Mesenchymal stem cell (in vitro differentiated cells and primary cell): Measurements from ENCODE around the gene PPY.

ENCODE experiments used
- DNase-seq: peaks from one replicate; pipeline ENCODE4 v3.0.0-alpha.2; 2013
- H2AFZ ChIP-seq: one replicate; pipeline ENCODE4 v1.6.1; 2013; ENCODE audit warnings: low read depth, mild to moderate bottlenecking, control low read depth, inconsistent platforms, low read length, moderate library complexity
- H2AK5ac ChIP-seq: 2 replicates; pipeline ENCODE4 v1.6.1; 2013; ENCODE audit warnings: low read length, moderate library complexity, mild to moderate bottlenecking, inconsistent platforms; ENCODE audit not compliant: severe bottlenecking
- H2BK120ac ChIP-seq: one replicate; pipeline ENCODE4 v1.6.1; 2013; ENCODE audit warnings: low read depth, mild to moderate bottlenecking, inconsistent platforms, low read length, moderate library complexity
- H2BK12ac ChIP-seq, 2 experiments: one replicate each; pipeline ENCODE4 v1.6.1; 2013; ENCODE audit warnings: inconsistent platforms in 2 of 2, low read length in 2 of 2, mild to moderate bottlenecking in 2 of 2, moderate library complexity in 2 of 2, control low read depth in 1 of 2
- H2BK15ac ChIP-seq: one replicate; pipeline ENCODE4 v1.6.1; 2013; ENCODE audit warnings: mild to moderate bottlenecking, low read depth, inconsistent platforms; ENCODE audit not compliant: poor library complexity, severe bottlenecking
- H2BK5ac ChIP-seq: 2 replicates; pipeline ENCODE4 v1.6.1; 2013; ENCODE audit warnings: low read depth, mild to moderate bottlenecking, low read length, control low read depth, inconsistent platforms; ENCODE audit not compliant: poor library complexity, severe bottlenecking
- H3K14ac ChIP-seq, 2 experiments: one replicate each; pipeline ENCODE4 v1.6.1; 2013; ENCODE audit warnings: inconsistent platforms in 2 of 2, low read length in 2 of 2, control low read depth in 1 of 2, mild to moderate bottlenecking in 1 of 2, moderate library complexity in 1 of 2
- H3K18ac ChIP-seq, 2 experiments: one replicate each; pipeline ENCODE4 v1.6.1; 2013; ENCODE audit warnings: inconsistent platforms in 2 of 2, low read length in 2 of 2, control low read depth in 1 of 2, low read depth in 1 of 2, mild to moderate bottlenecking in 1 of 2
- H3K23ac ChIP-seq, 2 experiments: one replicate each; pipeline ENCODE4 v1.6.1; 2013; ENCODE audit warnings: inconsistent platforms in 2 of 2, low read length in 2 of 2, mild to moderate bottlenecking in 2 of 2, moderate library complexity in 2 of 2, control low read depth in 1 of 2
- H3K27ac ChIP-seq: 2 replicates; pipeline ENCODE4 v1.5.1; 2013; ENCODE audit warnings: mild to moderate bottlenecking, moderate library complexity, low read length, control low read depth, inconsistent platforms; ENCODE audit not compliant: poor library complexity, severe bottlenecking
- H3K27me3 ChIP-seq, 2 experiments: 2 replicates each; pipeline versions ENCODE4 v1.6.1 to v1.7.0; 2013; ENCODE audit warnings: low read length in 2 of 2, mild to moderate bottlenecking in 2 of 2, moderate library complexity in 2 of 2, control low read depth in 1 of 2, inconsistent platforms in 1 of 2; ENCODE audit not compliant: control insufficient read depth in 1 of 2, insufficient read depth in 1 of 2
- H3K36me3 ChIP-seq, 2 experiments: 2 replicates each; pipeline versions ENCODE4 v1.6.1 to v1.7.0; 2013; ENCODE audit warnings: low read length in 2 of 2, control low read depth in 1 of 2, inconsistent platforms in 1 of 2, low read depth in 1 of 2, mild to moderate bottlenecking in 1 of 2; ENCODE audit not compliant: insufficient read depth in 2 of 2, control insufficient read depth in 1 of 2
- H3K4ac ChIP-seq, 2 experiments: one replicate each; pipeline ENCODE4 v1.6.1; 2013; ENCODE audit warnings: inconsistent platforms in 2 of 2, low read length in 2 of 2, mild to moderate bottlenecking in 2 of 2, moderate library complexity in 2 of 2, control low read depth in 1 of 2, low read depth in 1 of 2
- H3K4me1 ChIP-seq: 2 replicates; pipeline ENCODE4 v1.6.1; 2013; ENCODE audit warnings: low read depth, low read length, control low read depth; ENCODE audit not compliant: control insufficient read depth, insufficient read depth
- H3K4me2 ChIP-seq: 2 replicates; pipeline ENCODE4 v1.6.1; 2013; ENCODE audit warnings: low read length, mild to moderate bottlenecking, inconsistent platforms; ENCODE audit not compliant: poor library complexity, severe bottlenecking
- H3K4me3 ChIP-seq, 2 experiments: 2 replicates each; pipeline versions ENCODE4 v1.5.1 to v1.7.0; 2013; ENCODE audit warnings: low read length in 2 of 2, mild to moderate bottlenecking in 2 of 2, control low read depth in 1 of 2, low read depth in 1 of 2; ENCODE audit not compliant: insufficient read depth in 1 of 2
- H3K79me1 ChIP-seq: replicated peaks from 2 replicates; pipeline ENCODE4 v1.6.1; 2013; ENCODE audit warnings: mild to moderate bottlenecking, control low read depth, low read length, inconsistent platforms; ENCODE audit not compliant: poor library complexity, severe bottlenecking
- H3K9ac ChIP-seq: 2 replicates; pipeline ENCODE4 v1.7.0; 2013; ENCODE audit warnings: mild to moderate bottlenecking, low read length, moderate library complexity
- H3K9me3 ChIP-seq: 2 replicates; pipeline ENCODE4 v1.7.0; 2013; ENCODE audit warnings: mild to moderate bottlenecking, low read length; ENCODE audit not compliant: control insufficient read depth
- H4K8ac ChIP-seq: one replicate; pipeline ENCODE4 v1.6.1; 2013; ENCODE audit warnings: inconsistent platforms, mild to moderate bottlenecking, low read length, moderate library complexity
- H4K91ac ChIP-seq: one replicate; pipeline ENCODE4 v1.6.1; 2013; ENCODE audit warnings: mild to moderate bottlenecking, low read length, inconsistent platforms
- WGBS: methylation state at CpG from one replicate; pipeline ENCODE4 v1.1.7; 2013; ENCODE audit warnings: mixed read lengths; 5-methylcytosine and 5-hydroxymethylcytosine counted together

PPY gene

DNA sequence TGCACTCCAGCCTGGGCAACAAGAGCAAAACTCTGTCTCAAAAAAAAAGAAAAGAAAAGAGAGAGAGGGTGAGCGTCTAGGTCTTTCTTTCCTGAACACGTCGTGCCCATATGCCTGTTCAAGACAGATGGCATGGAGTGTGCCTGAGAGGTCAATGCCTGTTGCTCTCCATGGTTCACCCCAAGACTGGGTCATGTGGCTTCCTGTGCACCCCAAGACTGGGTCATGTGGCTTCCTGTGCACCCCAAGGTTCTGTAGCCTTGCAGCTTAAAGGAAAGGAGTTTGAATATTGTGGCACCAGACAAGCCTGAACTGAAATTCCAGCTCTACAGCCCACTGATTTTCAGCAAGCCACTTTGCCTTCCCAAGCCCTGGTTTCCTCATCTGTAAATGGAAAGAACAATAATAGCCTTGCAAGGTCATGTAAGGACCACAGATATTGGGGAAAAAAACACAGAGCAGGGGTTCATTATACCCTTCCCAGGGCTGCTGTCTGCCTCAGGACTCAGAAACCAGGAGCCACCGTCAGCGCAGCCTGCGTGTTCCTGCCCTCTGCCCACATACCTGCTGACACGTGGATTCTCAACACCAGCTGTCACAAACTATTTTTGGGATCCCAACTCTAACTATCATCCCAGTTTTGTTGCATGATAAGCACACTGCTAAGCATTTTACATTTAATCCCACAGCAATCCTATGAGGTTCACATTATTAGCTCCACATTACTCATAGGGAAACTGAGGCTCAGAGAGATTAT lies 44.1 kb upstream of the PPY start:
- Histone ChIP-seq H3K4ac (no peak overlapping the region), H3K36me3 (no peaks in the 10 kb centered on the region), H4K8ac (no peak overlapping the region), H3K4me1 (peaks cover 12% of the 10 kb centered on the region), H3K27me3 (peaks cover 38 to 43% of the 10 kb centered on the region in 2 experiments), H3K9me3 (no peaks in the 10 kb centered on the region), H3K27ac (no peak overlapping the region), H2AFZ (no peak overlapping the region), H3K4me3 (no peak overlapping the region), H3K9ac (no peak overlapping the region), H2AK5ac (no peak overlapping the region), H2BK15ac (no peak overlapping the region), H4K91ac (no peak overlapping the region), H3K18ac (no peak overlapping the region), H3K79me1 (no peaks in the 10 kb centered on the region), H2BK5ac (no peak overlapping the region), H2BK12ac (no peak overlapping the region), H2BK120ac (no peak overlapping the region), H3K4me2 (no peak overlapping the region), H3K14ac (no peak overlapping the region), H3K23ac (no peak overlapping the region)
- no peak for DNase-seq
- WGBS = 95% methylated on average over 7 of the region's 7 CpGs

DNA sequence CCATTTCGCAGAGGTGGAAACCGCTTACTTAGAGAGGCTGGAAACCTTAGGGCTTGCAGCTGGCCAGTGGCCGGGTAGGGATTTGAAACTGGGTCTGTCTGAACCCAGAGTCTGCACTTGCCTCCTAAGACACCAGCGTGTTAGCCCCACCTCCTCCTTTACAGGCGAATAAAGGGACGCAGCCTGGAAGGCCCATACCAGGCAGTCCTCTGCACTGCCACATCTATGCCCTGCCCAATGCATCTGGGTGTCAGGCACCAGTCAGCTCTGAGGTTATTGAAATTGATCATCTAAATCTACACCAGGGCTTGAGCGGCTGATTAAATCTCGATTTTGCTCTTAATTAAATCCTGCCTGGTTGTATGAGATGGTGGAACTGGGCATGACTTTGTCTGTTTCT lies 42.2 kb upstream of the PPY start:
- Histone ChIP-seq H3K27ac (no peak overlapping the region), H2AFZ (peak overlapping the region; percentile 37), H3K4me2 (peak overlapping the region; percentile 97), H3K9me3 (no peaks in the 10 kb centered on the region), H2AK5ac (no peak overlapping the region), H3K27me3 (peaks cover 43 to 45% of the 10 kb centered on the region in 2 experiments), H3K36me3 (no peaks in the 10 kb centered on the region), H3K4me1 (peaks cover 12% of the 10 kb centered on the region), H3K79me1 (no peaks in the 10 kb centered on the region), H3K4ac (no peak overlapping the region), H3K4me3 (peak overlapping the region in 1 of 2 experiments; percentile 70), H3K9ac (peak overlapping the region; percentile 71), H3K18ac (no peak overlapping the region), H2BK15ac (no peak overlapping the region), H4K91ac (no peak overlapping the region), H2BK5ac (no peak overlapping the region), H4K8ac (no peak overlapping the region), H3K23ac (no peak overlapping the region), H2BK120ac (no peak overlapping the region), H2BK12ac (no peak overlapping the region), H3K14ac (no peak overlapping the region)
- DNase-seq = no peak
- WGBS = 40% methylated on average over 8 of the region's 8 CpGs

DNA sequence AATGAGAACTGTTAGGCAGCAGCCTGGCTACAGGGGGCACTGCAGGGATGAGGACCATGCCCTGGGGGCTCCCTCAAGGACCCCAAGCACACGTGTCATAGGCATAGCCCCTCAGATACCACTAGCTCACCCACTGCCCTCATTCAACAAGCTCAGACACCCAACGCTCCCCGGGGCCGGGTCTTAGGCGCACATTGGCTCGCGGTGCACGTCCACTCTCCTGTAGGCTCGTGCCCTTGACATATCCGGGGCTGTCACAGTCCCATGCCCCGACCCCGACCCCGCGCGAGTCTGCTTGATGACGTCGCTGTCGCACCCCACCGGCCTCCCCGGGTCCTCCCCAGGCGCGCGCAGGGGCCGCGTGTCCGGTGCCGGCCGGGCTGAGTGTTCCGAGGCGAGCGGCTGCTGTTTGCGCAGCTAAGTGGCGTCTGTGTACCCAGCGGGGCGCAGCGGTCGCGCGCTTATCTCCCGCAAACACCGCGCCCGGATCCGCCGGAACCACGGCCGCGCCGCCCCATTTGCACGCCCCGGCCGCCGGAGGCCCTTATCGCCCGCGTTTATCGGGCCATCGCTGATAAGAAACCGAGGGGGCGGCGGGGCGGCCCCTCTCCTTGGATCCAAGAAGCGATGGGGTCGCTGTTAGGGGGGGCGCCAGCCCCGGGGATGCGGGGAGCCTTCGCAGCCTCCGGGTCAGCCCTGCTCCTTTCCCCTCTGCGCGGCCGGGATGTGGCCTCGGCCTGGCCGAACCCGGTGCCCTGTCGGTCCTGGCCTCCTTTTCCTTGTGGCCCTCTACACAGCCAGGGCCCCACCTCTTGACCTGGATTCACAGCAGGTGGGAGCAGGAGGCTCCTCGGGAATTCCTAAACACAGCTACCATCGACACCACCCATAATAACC lies 41.5 kb upstream of the PPY start:
- 1% methylated on average over 78 of the region's 78 CpGs for WGBS
- no peak overlapping the region for H2BK15ac ChIP-seq
- H2BK120ac ChIP-seq = no peak overlapping the region
- H3K9ac ChIP-seq = peak overlapping the region; percentile 71
- H3K18ac ChIP-seq = peak overlapping the region in 1 of 2 experiments; percentile 44
- no peaks in the 10 kb centered on the region for H3K79me1 ChIP-seq
- H3K36me3 ChIP-seq = no peaks in the 10 kb centered on the region
- no peaks in the 10 kb centered on the region for H3K9me3 ChIP-seq
- no peak overlapping the region for H3K4ac ChIP-seq
- no peak for DNase-seq
- H4K8ac ChIP-seq = peak overlapping the region; percentile 56
- H2AK5ac ChIP-seq = no peak overlapping the region
- no peak overlapping the region for H2AFZ ChIP-seq
- no peak overlapping the region for H3K27ac ChIP-seq
- peak overlapping the region in 1 of 2 experiments; percentile 64 for H3K23ac ChIP-seq
- H3K4me3 ChIP-seq = peak overlapping the region; percentile 62 to 70
- H2BK12ac ChIP-seq = no peak overlapping the region
- H3K4me2 ChIP-seq = peak overlapping the region; percentile 97
- peaks cover 43 to 53% of the 10 kb centered on the region in 2 experiments for H3K27me3 ChIP-seq
- peak overlapping the region; percentile 29 for H4K91ac ChIP-seq
- peaks cover 12% of the 10 kb centered on the region for H3K4me1 ChIP-seq
- no peak overlapping the region for H2BK5ac ChIP-seq
- peak overlapping the region in 1 of 2 experiments; percentile 42 for H3K14ac ChIP-seq

GRCh38 chr17:43983196-43983514 lies 40.9 kb upstream of the PPY start:
- Histone ChIP-seq H3K14ac (no peak overlapping the region), H3K27ac (no peak overlapping the region), H3K9ac (no peak overlapping the region), H3K18ac (no peak overlapping the region), H3K36me3 (no peaks in the 10 kb centered on the region), H2BK12ac (no peak overlapping the region), H3K79me1 (no peaks in the 10 kb centered on the region), H3K27me3 (peaks cover 43 to 56% of the 10 kb centered on the region in 2 experiments), H2AFZ (no peak overlapping the region), H3K4me1 (peaks cover 12% of the 10 kb centered on the region), H3K9me3 (no peaks in the 10 kb centered on the region), H4K8ac (peak overlapping the region; percentile 56), H2BK5ac (no peak overlapping the region), H3K23ac (no peak overlapping the region), H4K91ac (peak overlapping the region; percentile 29), H3K4me3 (peak overlapping the region; percentile 62 to 70), H2BK15ac (no peak overlapping the region), H2AK5ac (no peak overlapping the region), H2BK120ac (no peak overlapping the region), H3K4me2 (peak overlapping the region; percentile 97), H3K4ac (no peak overlapping the region)
- WGBS = 39% methylated on average over 4 of the region's 5 CpGs
- no peak for DNase-seq
